Fibroblast of gingiva (primary cell): Measurements from ENCODE around the gene NKX1-2.
A peak's percentile ranks its signal among the peaks of the same experiment; 100 is the strongest.

Experiments
- DNase-seq: peaks from one replicate; pipeline ENCODE4 v3.0.0-alpha.2; 2011; ENCODE audit warnings: low read depth

The NKX1-2 gene

GRCh38 chr10:124474514-124475070 lies 24.8 kb upstream of the NKX1-2 start:
- DNase-seq, result no peak

- DNase-seq, result no peak
Measured at GRCh38 chr10:124473070-124473469, 23.2 kb upstream of the NKX1-2 start.

- no peak for DNase-seq
Measured at GRCh38 chr10:124472071-124472470, 22.2 kb upstream of the NKX1-2 start.

- no peak for DNase-seq
Measured at GRCh38 chr10:124470544-124471434, 21.0 kb upstream of the NKX1-2 start.

- no peak for DNase-seq
Measured at GRCh38 chr10:124469956-124470484, 20.2 kb upstream of the NKX1-2 start.

- DNase-seq, result no peak
Measured at GRCh38 chr10:124468624-124469023, 18.8 kb upstream of the NKX1-2 start.

GRCh38 chr10:124467165-124467564 lies 17.3 kb upstream of the NKX1-2 start:
- DNase-seq, result no peak

- DNase-seq, result no peak
Measured at GRCh38 chr10:124465777-124466488, 16.1 kb upstream of the NKX1-2 start.

- no peak for DNase-seq
Measured at GRCh38 chr10:124465003-124465776, 15.4 kb upstream of the NKX1-2 start.

GRCh38 chr10:124464028-124464965 lies 14.5 kb upstream of the NKX1-2 start:
- no peak for DNase-seq

- DNase-seq, result no peak
Measured at GRCh38 chr10:124462348-124462695, 12.5 kb upstream of the NKX1-2 start.

GRCh38 chr10:124461642-124462347 lies 12.0 kb upstream of the NKX1-2 start, which contains the start of gene LHPP:
LHPP (plus strand) TSS chr10:124461823; CDS start chr10:124461863, 40 bp downstream.
- DNase-seq, result peak; percentile 79

- DNase-seq, result no peak
Measured at GRCh38 chr10:124460144-124460543, 10.3 kb upstream of the NKX1-2 start.

GRCh38 chr10:124459395-124459794 lies 9.6 kb upstream of the NKX1-2 start:
- no peak for DNase-seq

- DNase-seq, result no peak
Measured at GRCh38 chr10:124458889-124459288, 9.1 kb upstream of the NKX1-2 start.

- no peak for DNase-seq
Measured at GRCh38 chr10:124458473-124458872, 8.6 kb upstream of the NKX1-2 start.

GRCh38 chr10:124455441-124455840 lies 5.6 kb upstream of the NKX1-2 start:
- no peak for DNase-seq

- DNase-seq, result no peak
Measured at GRCh38 chr10:124453960-124454610, 4.2 kb upstream of the NKX1-2 start.

- no peak for DNase-seq
Measured at GRCh38 chr10:124451276-124451675, 1.4 kb upstream of the NKX1-2 start.

- no peak for DNase-seq
Measured at GRCh38 chr10:124450783-124451057, 885 bp upstream of the NKX1-2 start.
